A549 treated with AZD2906 at 1 μM for 4 hours (cell line): ENCODE measurements around the gene ADGRG3. TPM values are rescaled to one million over a fixed set of nuclear protein-coding genes. Genes with fewer than 3 reads are reported as not detected.

Source experiments
- total RNA-seq: library from RNA; stranded (reverse); fragments of 200-300 nt; extraction: Qiagen RNA extraction; gene quantifications from 5 replicates; pipeline ENCODE4 v1.2.3, GENCODE V29; 2022

Gene ADGRG3
- total RNA-seq: 0.44 to 0.69 TPM (median 0.66 TPM) in 5 replicates

GRCh38 chr16:57668263-57668571, at the start of gene ADGRG3:
Gene ADGRG3 (plus strand): TSS chr16:57668306. CDS start chr16:57668348, 42 bp downstream.

GRCh38 chr16:57628008-57628781, 39.9 kb upstream of the ADGRG3 start, which contains the start of gene ADGRG1:
Gene ADGRG1 (plus strand): TSS chr16:57628630. CDS start chr16:57650288, 21,658 bp downstream.

GRCh38 chr16:57694725-57695679, 26.9 kb downstream of the ADGRG3 start, which contains the start of gene DRC7:
Gene DRC7 (plus strand): TSS chr16:57694806. CDS start chr16:57697950, 3,144 bp downstream.

GRCh38 chr16:57735755-57736418, 67.8 kb downstream of the ADGRG3 start, which contains the start of gene KATNB1:
Gene KATNB1 (plus strand): TSS chr16:57735770. CDS start chr16:57737244, 1,474 bp downstream.

Other genes with a start within 250 kb of the ADGRG3 start
- gene CIAPIN1, start 220.9 kb upstream of the ADGRG3 start, total RNA-seq: 70.7 to 96.2 TPM (median 72.4 TPM) in 5 replicates
- gene COQ9, start 220.8 kb upstream of the ADGRG3 start, total RNA-seq: 40.3 to 51.4 TPM (median 49.7 TPM) in 5 replicates
- gene POLR2C, start 205.6 kb upstream of the ADGRG3 start, total RNA-seq: 105 to 193 TPM (median 108 TPM) in 5 replicates
- gene DOK4, start 181.8 kb upstream of the ADGRG3 start, total RNA-seq: 29.0 to 38.7 TPM (median 36.9 TPM) in 5 replicates
- gene CCDC102A, start 131.7 kb upstream of the ADGRG3 start, total RNA-seq: 5.9 to 9.3 TPM (median 8.4 TPM) in 5 replicates
- 0.03 to 0.07 TPM (median 0.06 TPM) in 5 replicates for gene ADGRG5, start 125.7 kb upstream of the ADGRG3 start, total RNA-seq
- gene ADGRG1, start 39.7 kb upstream of the ADGRG3 start, total RNA-seq: 148 to 205 TPM (median 174 TPM) in 5 replicates
- 0.07 to 0.21 TPM (median 0.08 TPM) in 4 of 5 replicates, not detected in the other for gene DRC7, start 26.5 kb downstream of the ADGRG3 start, total RNA-seq
- 15.1 to 20.1 TPM (median 17.3 TPM) in 5 replicates for gene KATNB1, start 67.5 kb downstream of the ADGRG3 start, total RNA-seq
- 111 to 139 TPM (median 132 TPM) in 5 replicates for gene KIFC3, start 134.2 kb downstream of the ADGRG3 start, total RNA-seq